HG03280 (cell line): ENCODE results near the gene PRKAR1B.

Experiments used
- ATAC-seq: cut with Tn5 transposase; IDR thresholded peaks from one replicate; pipeline ENCODE4 v1.9.1; 2021; ENCODE audit warnings: mild to moderate bottlenecking, moderate library complexity; ENCODE audit not compliant: unreplicated experiment

Gene PRKAR1B

DNA sequence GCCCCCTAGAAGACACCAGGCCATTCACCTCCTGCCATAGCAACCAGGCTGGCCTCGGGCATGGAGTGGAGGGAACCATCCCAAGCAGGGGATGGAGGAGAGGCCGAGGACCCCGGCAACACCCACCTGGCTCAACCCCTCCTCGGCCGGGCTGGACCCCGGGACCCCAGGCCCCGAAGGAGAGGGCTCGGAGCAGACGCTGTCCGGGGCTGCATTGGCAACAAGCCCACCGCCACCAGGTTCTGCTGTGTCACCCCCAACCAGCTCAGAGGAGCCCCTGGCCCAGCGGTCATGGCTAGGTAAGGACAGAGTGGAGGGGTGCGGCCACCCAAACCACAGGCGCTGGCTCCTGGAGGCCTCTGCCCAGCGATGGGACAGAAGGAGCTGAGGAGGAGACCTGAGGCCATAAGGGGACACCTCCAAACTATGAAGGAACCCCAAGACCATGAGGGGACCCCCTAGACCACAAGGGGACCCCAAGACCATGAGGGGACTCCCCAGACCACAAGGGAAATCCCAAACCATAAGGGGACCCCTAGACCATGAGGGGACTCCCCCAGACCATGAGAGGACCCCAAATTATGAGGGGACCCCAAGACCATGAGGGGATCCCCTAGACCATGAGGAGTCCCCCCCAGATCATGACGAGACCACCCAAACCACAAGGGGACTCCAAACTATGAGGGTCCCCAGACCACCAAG, 132.7 kb downstream of the PRKAR1B start:
- no peak for ATAC-seq

DNA sequence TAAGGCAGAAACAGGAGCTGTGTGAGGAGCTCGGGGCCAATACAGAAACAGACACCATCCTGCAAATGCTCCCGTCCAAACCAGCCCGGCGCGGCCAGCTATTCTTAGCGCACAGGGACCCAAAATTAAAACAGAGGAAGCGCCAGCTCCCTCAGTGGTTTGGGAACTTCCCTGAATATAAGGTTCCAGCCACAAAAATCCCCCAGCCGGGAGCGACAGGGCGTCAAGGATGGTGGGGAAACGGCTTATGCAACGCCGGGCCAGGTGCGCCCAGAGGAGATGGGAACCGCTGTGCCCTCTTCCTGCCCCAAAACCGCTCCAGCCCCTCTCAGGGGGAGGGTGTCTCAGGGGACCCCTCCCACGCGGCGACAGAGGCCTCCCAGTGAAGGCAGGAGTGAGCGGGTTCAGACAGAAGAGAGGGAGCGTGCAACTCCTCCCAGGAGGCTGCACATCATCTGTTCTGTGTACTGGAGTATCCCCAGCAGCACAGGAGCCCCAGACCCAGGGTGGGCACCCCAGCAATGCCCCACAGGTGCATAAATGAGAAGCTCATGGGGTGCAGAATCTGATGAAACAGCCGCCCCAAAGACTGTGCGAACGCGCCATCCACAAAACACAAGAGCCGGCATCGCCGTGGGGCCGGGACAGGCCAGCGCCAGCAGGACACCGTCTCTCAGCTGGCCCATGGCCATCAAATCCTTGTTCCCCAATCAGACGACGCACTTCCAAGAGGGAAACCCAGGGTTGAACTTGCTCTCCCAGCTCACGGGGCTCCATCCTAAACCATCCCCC, 133.6 kb downstream of the PRKAR1B start:
- no peak for ATAC-seq

DNA sequence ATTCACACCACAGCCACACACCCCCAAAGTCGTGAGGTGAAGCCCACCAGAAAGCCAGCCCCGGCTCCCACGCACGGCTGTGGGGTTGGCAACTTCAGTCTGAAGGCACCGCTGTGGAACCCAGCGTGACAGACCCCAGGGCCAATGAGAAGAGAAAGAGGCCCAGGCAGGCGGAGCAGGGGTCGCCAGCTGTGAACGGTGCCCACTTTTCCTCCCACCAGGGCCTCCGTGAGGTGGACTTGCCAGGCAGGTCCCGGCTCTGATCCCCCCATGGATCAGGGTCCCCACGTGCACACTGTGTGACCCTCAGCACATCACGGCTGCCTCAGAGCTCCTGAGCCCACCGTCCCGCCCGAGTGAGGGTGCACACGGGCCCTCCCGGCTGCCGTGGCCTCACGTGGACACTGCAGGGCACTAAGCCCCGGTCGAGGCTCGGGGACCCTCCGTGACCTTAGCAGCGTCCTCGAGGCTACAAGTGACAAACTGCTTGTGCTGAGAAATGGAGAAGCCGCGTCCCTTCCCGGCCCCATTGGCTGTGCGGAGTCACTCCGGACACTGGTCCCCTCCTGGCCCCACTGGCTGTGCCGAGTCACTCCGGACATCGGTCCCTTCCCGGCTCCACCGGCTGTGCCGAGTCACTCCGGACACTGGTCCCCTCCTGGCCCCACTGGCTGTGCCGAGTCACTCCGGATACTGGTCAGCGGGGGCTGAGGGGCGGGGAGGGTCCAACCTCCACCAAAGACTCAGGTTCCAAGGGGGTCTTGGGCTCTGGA, 135.0 kb downstream of the PRKAR1B start:
- ATAC-seq = no peak

DNA sequence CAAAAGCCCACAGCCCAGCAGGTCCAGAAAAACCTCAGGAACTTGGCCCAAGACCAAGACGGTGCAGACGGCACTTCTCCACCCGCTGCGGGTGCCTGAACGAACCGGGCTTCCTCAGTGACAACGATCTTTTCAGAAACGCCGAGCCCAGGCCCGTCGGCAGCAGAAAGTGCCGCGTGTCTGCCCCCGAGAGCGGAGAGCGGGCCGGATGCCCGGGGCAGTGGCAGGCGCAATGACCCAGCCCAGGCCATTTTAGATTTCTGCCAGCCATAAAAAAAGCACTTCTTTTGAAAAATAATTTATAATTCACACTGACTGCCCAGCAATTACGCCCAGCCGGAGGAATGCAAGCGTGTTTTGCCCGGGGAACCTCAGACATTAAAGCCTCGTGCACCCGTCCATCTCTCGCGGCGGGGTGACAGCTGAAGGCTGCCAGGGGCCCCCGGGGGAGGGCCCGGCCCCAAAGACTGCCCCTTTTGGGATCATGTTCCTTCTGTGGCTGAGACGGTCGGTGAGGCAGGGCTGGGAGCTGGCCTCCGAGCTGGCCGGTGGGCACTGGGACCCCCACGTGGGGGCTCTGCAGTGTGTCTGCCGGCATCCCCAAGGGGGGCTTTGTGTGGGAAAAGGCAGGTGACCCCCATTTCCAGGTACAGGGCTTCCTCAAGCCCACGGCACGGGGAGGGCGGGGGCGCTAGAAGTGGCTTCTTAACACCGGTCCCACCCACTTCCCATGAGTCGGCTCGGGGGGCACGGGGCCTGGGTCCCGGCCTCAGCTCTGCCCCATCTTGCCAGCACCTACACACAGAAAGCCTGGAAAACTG, 136.1 kb downstream of the PRKAR1B start:
- no peak for ATAC-seq

DNA sequence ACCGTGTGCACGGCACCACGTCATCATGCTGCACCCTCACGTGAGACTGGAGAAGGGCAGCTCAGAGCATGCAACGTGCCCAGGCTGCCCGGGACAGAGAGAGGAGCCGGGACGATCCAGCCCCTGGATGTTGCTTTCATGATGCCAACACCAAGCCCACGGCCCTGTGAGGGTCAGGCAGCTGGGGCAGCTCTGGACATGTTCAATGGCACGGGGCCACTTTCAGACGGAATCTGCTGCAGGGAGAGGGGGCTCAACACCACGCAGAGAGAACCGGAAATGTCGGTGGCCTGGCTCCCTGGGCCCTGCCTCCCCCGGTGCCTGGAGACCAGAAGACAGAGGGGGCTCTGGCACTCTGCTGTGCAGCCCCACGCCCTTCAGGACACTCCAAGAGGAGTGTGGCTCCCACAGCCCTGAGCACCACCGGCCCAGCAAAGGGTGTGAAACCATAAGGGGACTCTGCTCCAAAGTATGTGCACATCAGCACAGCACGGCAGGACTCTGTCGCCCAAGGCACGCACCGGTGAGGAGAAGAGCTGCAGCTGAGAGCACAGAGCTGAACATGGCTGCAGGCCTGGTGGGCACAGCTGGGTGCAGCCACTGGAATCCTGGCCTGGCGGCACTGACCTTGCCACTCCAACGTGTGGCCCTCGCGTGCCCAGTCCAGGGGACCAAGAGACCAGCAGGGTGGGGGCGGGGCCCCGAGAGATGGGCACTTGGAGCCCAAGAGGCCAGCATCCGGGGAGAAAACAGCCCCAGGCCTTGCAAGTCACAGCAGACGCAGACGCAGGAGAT, 137.1 kb downstream of the PRKAR1B start:
- no peak for ATAC-seq

DNA sequence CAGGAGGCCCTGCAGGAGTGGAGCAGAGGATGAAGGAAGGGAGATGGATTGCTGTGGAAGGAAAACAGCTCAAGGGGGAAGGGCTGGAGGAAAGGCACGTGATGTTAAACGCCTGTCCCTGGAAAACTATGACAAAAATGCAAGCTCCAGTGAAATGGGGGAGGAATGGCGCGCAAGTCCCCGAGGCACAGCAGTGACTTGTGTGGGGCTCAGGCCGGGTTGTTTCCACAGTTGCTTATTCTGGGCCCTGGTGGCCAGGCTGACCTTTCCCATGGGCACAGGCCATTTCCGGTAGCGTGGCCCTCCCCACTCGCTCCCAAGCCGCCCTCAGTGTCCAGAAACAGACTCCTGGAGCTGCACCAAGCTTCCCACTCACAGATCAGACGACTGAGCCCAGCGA, 139.3 kb downstream of the PRKAR1B start:
- no peak for ATAC-seq

DNA sequence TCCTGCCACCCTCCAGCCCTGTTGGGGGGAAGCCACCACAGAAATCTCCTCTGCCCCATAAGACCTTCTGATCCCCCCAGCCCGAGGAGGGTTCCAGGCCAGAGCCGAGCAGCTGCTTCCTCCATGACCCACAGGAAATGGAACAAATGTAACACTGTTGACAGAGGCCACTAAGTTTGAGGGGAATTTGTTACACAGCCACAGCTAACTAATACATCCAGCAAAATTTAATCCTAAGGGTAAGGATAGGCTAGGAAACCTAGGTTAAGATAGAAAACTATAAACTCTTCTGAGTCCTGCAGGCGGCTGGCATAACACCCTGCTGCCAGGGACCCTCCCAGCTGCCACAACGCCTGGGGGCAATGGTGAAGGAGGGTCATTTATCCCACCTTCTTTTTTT, 140.6 kb downstream of the PRKAR1B start:
- no peak for ATAC-seq

DNA sequence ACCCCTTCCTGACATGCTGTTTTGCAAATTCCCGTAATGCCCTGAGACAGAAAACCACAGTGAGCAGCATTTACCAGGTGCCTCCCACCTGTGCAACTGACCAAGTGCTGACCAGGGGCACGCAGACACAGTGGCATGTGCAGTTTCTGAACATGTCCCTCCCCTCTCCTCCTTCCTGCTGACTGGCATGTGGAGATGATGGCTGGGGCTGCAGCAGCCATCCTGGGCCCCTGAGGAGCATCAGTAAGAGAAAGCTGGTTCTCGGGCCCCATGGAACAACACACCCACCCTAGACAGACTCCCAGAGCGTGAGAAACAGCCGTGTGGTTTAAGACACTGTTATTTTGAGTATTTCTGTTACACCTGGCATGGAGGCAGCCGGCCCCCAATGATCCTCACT, 141.2 kb downstream of the PRKAR1B start:
- ATAC-seq = no peak

DNA sequence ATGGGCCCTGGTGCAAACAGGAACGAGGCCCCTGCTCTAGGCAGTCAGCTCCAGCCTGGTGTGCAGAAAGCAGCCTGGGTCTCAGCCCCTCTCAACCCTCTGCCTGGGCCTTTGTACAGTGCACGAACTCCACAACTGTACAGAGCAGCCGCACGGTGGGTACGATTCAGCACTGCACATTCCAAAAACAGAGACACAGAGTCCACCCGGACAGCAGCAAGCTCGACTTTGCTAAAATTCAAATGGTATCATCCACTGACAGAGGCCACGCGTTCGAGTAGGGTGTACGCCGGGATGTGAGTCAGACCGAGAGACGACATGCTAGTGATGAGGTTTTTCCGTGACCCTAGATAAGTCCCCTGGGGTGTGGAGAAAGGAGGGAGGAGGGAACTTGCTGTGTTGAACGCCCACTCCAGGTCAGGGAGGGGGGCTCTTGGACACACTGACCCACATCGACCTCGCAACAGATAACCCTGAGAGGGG, 141.8 kb downstream of the PRKAR1B start:
- ATAC-seq = no peak

DNA sequence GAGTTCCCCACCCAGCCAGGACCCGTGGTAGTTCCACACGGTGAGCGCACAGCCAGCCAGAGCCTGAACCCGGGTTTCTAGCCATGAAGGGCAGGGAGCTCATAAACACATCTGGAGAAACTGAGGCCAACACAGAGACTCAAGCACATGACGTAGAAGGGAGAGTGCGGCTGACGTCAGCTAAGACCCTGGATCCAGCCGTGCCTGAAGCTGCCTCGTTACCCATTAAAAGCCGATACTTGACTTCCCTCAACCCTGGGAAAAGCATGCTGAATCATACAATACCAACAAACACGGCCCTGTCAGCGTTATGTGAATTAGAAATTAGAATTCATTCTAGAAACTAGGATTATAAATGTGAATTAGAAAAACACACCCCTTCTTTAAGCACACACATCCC, 142.3 kb downstream of the PRKAR1B start:
- no peak for ATAC-seq

DNA sequence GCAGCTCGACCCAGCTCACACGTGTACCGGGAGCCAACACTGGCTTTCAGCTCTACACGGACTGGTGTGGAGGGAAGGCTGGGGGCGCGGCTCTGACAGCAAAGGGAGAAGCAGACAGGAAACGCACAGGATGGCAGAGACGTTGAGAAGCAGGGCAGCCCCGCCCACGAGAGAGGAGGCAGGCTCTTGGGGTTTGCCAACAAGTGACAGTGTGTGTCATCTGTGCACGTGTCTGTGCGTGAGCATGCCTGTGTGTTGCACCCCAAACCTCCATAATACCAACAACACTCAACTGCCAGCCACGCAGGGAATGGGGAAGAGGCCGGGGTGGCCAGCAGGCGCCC, 143.0 kb downstream of the PRKAR1B start:
- ATAC-seq = no peak

DNA sequence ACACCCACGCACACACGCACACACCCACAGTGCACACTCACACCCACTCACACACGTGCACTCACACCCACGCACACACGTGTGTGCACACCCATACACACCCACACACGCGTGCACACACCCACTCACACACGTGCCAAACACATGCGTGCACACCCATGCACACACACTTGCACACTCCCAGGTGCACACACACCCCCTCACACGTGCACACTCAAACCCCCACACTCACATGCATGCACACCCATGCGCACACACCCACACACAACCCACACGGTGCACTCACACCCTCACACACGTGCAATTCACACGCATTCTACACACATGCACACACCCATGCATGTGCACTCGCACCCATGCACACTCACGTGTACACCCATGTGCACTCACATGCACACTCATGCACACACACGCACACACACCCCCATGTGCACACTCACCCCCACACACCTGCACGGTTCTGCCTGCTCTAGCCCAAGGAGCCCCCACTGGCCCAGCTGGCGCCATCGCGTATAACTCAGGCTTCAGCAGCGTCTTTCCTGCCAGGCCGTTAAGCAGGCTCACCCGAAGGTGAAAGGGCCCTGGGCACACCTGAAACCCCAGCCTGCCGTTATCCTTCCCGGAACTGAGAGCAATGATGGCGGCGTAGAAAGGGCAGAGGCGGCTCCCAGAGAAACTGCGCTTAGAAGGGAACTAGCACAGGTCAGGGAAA, 143.5 kb downstream of the PRKAR1B start:
- ATAC-seq = no peak

DNA sequence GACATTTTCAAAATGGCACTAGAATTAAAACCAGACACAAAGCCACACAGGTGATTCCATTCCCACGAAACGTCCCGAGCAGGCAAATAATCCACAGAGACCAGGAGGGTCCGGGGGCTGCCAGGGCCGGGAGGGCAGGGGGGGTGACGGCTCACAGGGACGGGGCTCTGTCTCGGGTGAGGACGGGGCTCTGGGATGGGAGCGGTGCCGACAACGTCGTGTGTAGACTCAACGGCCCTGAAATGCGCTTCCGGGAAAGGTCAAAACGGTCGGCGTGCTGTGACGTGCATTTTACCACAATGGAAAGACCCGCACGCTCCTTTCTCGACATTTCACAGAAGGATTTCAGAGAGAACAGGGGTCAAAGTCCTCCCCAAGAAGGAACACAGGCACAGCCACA, 144.2 kb downstream of the PRKAR1B start:
- no peak for ATAC-seq

DNA sequence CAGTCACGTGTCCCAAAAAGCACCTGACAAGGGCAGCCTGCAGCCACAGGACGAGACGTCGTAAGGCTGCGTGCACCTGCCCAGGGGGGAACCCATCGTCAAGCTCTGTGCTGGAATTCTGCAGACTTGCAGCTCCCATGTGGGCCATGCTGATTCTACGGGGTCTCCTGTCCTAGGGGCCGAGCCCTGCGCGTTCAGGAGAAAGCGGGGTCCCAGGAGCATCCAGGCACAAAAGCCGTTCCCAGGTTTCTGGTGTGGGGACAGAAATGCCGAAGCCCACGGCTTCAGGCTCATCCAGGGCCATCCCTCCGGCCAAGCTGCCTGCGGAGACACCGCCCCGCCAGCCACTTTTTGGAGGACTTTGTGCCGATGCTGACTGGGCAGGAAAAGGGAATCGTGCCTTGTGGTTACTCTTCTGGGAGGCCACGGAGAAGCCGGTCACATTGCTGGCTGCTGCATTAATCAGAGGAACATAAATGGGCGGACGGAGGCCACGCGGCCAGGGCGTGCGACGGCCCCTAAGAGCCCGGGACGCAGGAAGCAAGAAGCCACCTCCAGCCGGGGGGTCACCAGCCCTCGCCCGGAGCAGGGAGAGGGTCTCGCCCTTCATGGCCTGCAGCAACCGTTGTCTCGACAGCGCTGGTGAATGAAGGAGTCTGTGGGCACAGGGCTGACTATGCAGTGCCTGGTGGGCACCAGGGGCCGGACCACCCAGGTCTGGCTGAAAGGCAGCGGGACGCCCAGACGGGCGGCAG, 144.8 kb downstream of the PRKAR1B start:
- ATAC-seq = no peak

DNA sequence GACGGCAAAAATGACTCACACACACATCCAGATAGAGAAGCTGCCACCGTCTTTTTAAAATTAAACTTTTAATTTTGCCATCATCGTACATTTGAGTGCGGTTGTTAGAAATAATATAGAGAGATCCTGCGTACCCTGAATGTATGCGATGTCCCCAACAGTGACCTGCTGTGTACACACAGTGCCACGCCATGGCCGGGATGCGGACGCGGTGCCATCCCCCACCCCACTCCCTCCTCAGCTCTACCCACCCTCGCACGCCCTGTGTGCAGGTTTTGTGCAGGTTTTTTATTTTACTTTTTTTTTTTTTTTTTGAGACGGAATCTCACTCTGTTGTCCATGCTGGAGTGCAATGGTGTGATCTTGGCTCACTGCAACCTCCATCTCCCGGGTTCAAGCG, 148.7 kb downstream of the PRKAR1B start:
- no peak for ATAC-seq

DNA sequence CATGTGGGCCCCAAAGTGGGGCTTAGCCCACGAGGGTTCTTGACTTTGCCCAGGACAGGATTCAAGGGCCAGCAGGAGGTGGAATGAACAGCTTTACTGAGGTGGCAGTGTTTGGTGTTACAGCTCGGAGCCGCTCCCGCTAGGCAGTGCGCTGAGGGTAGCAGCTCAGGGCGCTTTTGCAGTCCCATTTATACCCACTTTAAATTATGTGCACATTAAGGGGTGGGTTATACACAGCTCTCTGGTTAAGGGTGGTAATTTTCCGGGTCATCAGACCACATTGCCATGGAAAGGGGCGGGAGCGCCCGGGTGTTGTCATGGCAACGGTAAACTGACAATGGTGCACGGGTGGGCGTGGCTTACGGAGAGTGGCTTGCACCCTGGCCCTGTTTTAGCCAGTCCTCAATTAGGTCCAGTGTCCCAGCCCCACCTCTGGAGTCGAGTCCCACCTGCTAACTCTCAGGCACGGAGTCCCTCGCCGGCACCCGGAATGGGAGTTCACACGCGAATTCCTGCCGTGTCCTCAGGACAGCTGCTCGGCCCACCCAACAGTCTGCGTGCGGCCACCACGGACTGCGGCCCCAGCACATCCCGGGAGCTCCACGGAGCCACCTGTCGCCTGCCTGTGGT, 149.2 kb downstream of the PRKAR1B start:
- ATAC-seq = no peak

DNA sequence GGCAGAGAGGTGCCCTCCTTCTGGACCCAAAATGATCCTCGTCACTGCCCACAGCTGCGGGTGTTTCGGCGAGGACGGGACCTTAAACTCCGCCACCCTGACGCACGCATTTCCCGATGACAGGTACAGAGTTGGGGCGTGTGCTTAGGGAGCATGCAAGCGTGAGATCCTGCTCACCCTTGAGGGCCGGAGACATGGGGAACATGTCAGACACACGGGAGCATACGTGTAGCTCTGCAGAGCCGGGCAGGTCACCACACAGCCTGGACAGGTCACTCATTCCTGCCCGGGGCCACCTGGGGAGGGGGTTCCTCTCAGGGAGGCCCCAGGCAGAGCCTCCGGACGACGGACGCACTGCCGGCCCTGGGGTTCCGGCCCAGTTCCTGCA, 149.8 kb downstream of the PRKAR1B start:
- ATAC-seq = no peak

DNA sequence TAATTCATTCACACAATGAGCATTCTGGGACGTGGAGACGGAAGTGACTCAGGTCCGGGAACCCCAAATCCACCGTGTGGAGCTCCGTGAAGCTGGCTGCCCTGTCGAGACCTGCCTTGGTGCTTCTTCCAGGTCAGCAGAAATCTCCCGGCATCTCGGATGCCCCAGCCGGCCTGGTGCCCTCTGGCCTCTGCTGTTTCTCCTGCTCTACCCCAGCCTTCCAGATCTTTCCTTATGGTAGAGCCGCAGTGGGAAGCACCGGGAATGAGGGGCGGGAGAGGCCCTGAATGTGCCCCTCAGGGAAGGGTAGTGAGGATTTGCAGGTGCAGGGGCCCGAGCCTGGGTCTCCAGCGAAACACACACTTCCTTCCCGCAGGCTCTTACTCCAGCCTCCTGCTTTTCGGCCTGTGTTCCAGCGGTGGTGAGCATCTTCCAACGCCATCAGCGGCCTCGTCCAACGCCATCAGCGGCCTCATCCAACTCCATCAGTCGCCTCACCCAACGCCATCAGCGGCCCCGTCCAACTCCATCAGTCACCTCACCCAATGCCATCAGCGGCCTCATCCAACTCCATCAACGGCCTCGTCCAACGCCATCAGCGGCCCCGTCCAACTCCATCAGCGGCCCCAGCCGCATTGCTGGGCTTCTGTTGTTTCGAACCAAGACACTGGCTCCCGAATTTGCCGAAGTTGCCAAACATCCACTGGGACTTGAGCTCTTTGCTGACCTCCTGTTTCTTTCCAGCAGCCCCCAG, 150.4 kb downstream of the PRKAR1B start:
- ATAC-seq = no peak
